H1 (cell line): Measurements from ENCODE around the gene HADHA.

Source experiments
- ATF3 ChIP-seq: IDR thresholded peaks from 2 replicates; pipeline ENCODE4 v1.6.1; 2011; ENCODE audit warnings: low read depth, mild to moderate bottlenecking, low read length; ENCODE audit not compliant: insufficient read depth
- BACH1 ChIP-seq: IDR thresholded peaks from 2 replicates; pipeline ENCODE4 v1.6.1; 2012; ENCODE audit warnings: low read length, improper control_type of control experiment
- EGR1 ChIP-seq: IDR thresholded peaks from 2 replicates; pipeline ENCODE4 v1.6.1; 2011; ENCODE audit warnings: low read depth, low read length, borderline replicate concordance
- EZH2 ChIP-seq: fragments of 200-600 bp; sonication (generic); IDR thresholded peaks from 2 replicates; pipeline ENCODE4 v1.7.1; 2012; ENCODE audit warnings: low read depth, mild to moderate bottlenecking, moderate library complexity, low read length, inconsistent platforms; ENCODE audit not compliant: severe bottlenecking
- FOSL1 ChIP-seq: IDR thresholded peaks from 2 replicates; pipeline ENCODE4 v1.6.1; 2011; ENCODE audit warnings: mild to moderate bottlenecking, low read depth, low read length, moderate library complexity; ENCODE audit not compliant: insufficient read depth
- JUN ChIP-seq: IDR thresholded peaks from 2 replicates; pipeline ENCODE4 v1.6.1; 2011; ENCODE audit warnings: low read depth, mild to moderate bottlenecking, improper control_type of control experiment, low read length
- KDM1A ChIP-seq: fragments of 200-600, 300-600 bp; sonication (generic); IDR thresholded peaks from 2 replicates; pipeline ENCODE4 v1.7.1; 2016; ENCODE audit warnings: mild to moderate bottlenecking, low read length, borderline replicate concordance
- POLR2A ChIP-seq, 2 experiments: IDR thresholded peaks; 1 replicate in 1 of 2; 2 replicates in 1 of 2; pipeline ENCODE4 v1.6.1; 2011; ENCODE audit warnings: low read depth in 2 of 2, low read length in 2 of 2, mild to moderate bottlenecking in 2 of 2; ENCODE audit errors: control extremely low read depth in 1 of 2
- POLR2AphosphoS5 ChIP-seq: IDR thresholded peaks from 2 replicates; pipeline ENCODE4 v1.6.1; 2011; ENCODE audit warnings: low read depth, low read length
- RAD21 ChIP-seq, 2 experiments: IDR thresholded peaks in 1 of 2; conservative IDR thresholded peaks in 1 of 2; 2 replicates each; pipeline ENCODE4 v1.6.1; 2011; ENCODE audit warnings: low read depth in 2 of 2, low read length in 2 of 2, improper control_type of control experiment in 1 of 2, inconsistent platforms in 1 of 2, mild to moderate bottlenecking in 1 of 2, moderate library complexity in 1 of 2
- RXRA ChIP-seq: IDR thresholded peaks from 2 replicates; pipeline ENCODE4 v1.6.1; 2011; ENCODE audit warnings: low read depth, mild to moderate bottlenecking, low read length, moderate library complexity; ENCODE audit not compliant: insufficient read depth
- SP1 ChIP-seq: IDR thresholded peaks from 2 replicates; pipeline ENCODE4 v1.6.1; 2011; ENCODE audit warnings: low read depth, low read length
- SP2 ChIP-seq: IDR thresholded peaks from 2 replicates; pipeline ENCODE4 v1.6.1; 2012; ENCODE audit warnings: mild to moderate bottlenecking, low read length, inconsistent platforms
- TF ChIP-seq, protein P1 (sequence below), 3 experiments: IDR thresholded peaks; 1 replicate in 2 of 3; 2 replicates in 1 of 3; pipeline versions ENCODE4 v1.5.1 to v1.6.1; 2011; ENCODE audit warnings: low read length in 3 of 3, mild to moderate bottlenecking in 3 of 3, inconsistent platforms in 2 of 3, low read depth in 1 of 3, moderate library complexity in 1 of 3; ENCODE audit not compliant: insufficient read depth in 1 of 3; ENCODE audit errors: control extremely low read depth in 1 of 3

GRCh38 chr2:26245231-26245732 is 850 bp upstream of the HADHA start:
- TF ChIP-seq, protein P1, sequence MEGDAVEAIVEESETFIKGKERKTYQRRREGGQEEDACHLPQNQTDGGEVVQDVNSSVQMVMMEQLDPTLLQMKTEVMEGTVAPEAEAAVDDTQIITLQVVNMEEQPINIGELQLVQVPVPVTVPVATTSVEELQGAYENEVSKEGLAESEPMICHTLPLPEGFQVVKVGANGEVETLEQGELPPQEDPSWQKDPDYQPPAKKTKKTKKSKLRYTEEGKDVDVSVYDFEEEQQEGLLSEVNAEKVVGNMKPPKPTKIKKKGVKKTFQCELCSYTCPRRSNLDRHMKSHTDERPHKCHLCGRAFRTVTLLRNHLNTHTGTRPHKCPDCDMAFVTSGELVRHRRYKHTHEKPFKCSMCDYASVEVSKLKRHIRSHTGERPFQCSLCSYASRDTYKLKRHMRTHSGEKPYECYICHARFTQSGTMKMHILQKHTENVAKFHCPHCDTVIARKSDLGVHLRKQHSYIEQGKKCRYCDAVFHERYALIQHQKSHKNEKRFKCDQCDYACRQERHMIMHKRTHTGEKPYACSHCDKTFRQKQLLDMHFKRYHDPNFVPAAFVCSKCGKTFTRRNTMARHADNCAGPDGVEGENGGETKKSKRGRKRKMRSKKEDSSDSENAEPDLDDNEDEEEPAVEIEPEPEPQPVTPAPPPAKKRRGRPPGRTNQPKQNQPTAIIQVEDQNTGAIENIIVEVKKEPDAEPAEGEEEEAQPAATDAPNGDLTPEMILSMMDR (IDR thresholded peaks at IDR 0.05; ENCODE audit: control extremely low read depth in 1 of 3, insufficient read depth in 1 of 3, low read depth in 1 of 3, low read length in 3 of 3) = no peak
- TF ChIP-seq EGR1 = peak; percentile 14; the same call in 1 of the 2 replicates
- no peak for TF ChIP-seq BACH1
- TF ChIP-seq SP1 = no peak
- no peak for TF ChIP-seq EZH2
- no peak for TF ChIP-seq RAD21 (IDR thresholded peaks at IDR 0.05 in 1 of 2, conservative IDR thresholded peaks at IDR 0.05 in 1 of 2; ENCODE audit: low read depth in 2 of 2, low read length in 2 of 2)
- no peak for TF ChIP-seq RXRA
- no peak for TF ChIP-seq POLR2A (IDR thresholded peaks at IDR 0.05; ENCODE audit: control extremely low read depth in 1 of 2, low read depth in 2 of 2, low read length in 2 of 2)
- no peak for TF ChIP-seq FOSL1
- TF ChIP-seq JUN = no peak
- TF ChIP-seq ATF3 = no peak
- TF ChIP-seq KDM1A = no peak
- no peak for TF ChIP-seq POLR2AphosphoS5
- no peak for TF ChIP-seq SP2
